Stimulated activated memory B cell treated with anti-CD40 and anti-IgM and Interleukin-4, amounts not matched to agents 10 μg/mL and 1 μg/mL and 100 μg/mL, for 72 hours (primary cell): ENCODE measurements around the gene STKLD1.
A peak's percentile ranks its signal among the peaks of the same experiment; 100 is the strongest.
"Not testable (repeated sequence)": the region's sequence is repeated elsewhere in the genome, so short reads cannot be mapped to it uniquely, and the experiment has no call there.

Experiments
- ATAC-seq: fragments of 150-1000 bp; cut with Tn5 transposase; 2 replicates; pipeline ENCODE4 v1.10.0; 2021
- H3K27ac Mint-ChIP-seq: one replicate; pipeline ENCODE4 v1.8.0; 2022; ENCODE audit warnings: mild to moderate bottlenecking, mixed read lengths
- H3K27me3 Mint-ChIP-seq: one replicate; pipeline ENCODE4 v1.8.0; 2022; ENCODE audit warnings: mixed read lengths
- H3K36me3 Mint-ChIP-seq: one replicate; pipeline ENCODE4 v1.8.0; 2022; ENCODE audit warnings: mixed read lengths
- H3K4me1 Mint-ChIP-seq: one replicate; pipeline ENCODE4 v1.8.0; 2022; ENCODE audit warnings: mixed read lengths
- H3K4me3 Mint-ChIP-seq: one replicate; pipeline ENCODE4 v1.8.0; 2022; ENCODE audit warnings: mild to moderate bottlenecking, moderate library complexity, mixed read lengths
- H3K9me3 Mint-ChIP-seq: one replicate; pipeline ENCODE4 v1.8.0; 2022; ENCODE audit warnings: mixed read lengths

The STKLD1 gene

DNA sequence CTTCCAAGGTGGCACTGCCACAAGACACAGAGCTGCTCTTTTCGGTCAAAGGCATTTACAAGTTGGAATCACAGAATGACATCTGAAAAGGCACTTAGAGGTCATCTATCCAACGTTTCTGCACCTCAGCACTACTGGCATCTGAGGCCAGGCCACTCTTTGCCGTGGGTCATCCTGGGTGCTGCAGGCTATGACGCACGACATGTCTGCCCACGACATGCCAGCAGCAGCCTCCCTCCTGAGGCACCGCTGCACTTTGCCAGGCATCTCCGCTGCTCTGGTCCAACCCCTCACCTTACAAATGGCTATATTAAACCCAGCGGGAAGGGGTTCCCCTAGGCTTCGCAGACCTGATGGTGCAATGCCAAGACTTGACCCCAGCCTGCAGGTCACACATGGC, 8.4 kb upstream of the STKLD1 start:
- Mint-ChIP-seq H3K4me3 (no peak overlapping the region), H3K36me3 (peaks cover 60% of the 10 kb centered on the region), H3K4me1 (peaks cover 47% of the 10 kb centered on the region), H3K27ac (no peak overlapping the region), H3K9me3 (no peaks in the 10 kb centered on the region), H3K27me3 (no peaks in the 10 kb centered on the region)
- no peak for ATAC-seq

DNA sequence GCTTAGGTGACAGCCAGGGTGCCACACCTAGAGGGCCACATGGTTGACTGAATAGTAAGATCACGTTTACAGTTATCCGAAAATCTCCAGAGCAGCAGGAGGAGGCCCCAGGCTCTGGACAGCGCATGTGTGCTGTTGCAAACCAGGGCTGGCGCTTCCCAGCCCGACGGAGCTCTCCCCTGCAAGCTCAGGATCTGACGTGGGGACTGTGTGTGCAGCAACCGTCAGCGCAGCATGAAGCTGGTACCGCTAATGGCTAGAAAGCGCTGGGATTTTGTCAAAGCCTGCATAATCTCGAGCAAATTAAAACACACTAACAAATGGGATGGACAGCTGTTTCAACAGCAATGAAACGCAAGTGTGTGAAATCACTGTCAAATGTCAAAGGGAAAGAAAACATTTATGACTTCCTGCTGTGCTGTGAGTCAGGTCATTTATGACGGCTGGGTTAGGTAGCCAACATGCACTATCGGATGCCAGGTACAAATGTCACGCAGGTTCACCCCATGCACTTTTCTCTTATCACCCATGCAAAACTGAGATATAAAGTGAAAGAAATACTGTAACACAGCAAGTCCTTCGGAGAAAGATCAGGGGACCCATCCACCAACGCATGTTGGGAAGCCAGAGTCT, 7.8 kb upstream of the STKLD1 start:
- Mint-ChIP-seq H3K27ac (peak overlapping the region; percentile 59), H3K27me3 (no peaks in the 10 kb centered on the region), H3K4me1 (peaks cover 53% of the 10 kb centered on the region), H3K9me3 (no peaks in the 10 kb centered on the region), H3K36me3 (peaks cover 54% of the 10 kb centered on the region), H3K4me3 (no peak overlapping the region)
- no peak for ATAC-seq

DNA sequence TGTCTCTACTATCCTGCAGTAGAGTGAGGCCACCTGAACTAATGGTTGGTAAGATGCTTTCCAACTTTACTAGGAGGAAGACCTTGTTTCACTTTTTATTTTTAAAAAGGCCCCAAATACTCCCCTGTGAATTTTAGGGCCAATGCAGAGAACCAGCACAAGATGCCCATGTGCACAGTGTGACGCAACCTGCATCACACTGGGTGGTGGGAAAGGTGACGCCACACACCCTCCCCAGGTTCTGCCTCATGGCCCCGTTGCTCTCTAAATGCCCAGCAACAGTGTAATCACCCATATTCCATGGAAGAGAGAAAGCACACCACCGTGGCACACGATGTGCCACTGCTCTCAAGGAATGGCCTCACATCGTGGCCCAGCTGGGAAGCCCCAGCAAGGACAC, 6.7 kb upstream of the STKLD1 start:
- peak overlapping the region; percentile 59 for H3K27ac Mint-ChIP-seq
- H3K4me1 Mint-ChIP-seq: peaks cover 61% of the 10 kb centered on the region
- peaks cover 43% of the 10 kb centered on the region for H3K36me3 Mint-ChIP-seq
- no peaks in the 10 kb centered on the region for H3K9me3 Mint-ChIP-seq
- no peak overlapping the region for H3K4me3 Mint-ChIP-seq
- no peak for ATAC-seq
- H3K27me3 Mint-ChIP-seq: no peaks in the 10 kb centered on the region

DNA sequence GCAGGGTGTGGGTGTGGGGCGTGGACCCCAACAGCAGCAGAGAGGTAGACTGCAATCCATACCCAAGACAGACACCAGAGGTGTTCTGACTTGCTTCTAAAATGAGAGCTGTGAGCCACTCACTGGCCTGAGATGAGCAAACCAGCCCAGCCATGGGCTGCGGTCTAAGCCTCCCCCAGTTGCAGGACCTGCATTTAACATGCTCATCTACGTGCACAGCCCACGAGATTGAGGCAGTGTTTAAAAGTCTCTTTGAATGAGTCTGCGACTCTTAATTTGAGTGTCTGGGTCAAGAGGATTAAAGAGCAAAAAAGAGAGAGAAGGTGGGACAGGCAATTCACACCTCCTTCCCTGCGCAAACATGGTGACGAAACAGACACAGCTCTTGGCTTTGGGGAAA, 6.2 kb upstream of the STKLD1 start:
- H3K36me3 Mint-ChIP-seq: peaks cover 42% of the 10 kb centered on the region
- H3K4me1 Mint-ChIP-seq: peaks cover 66% of the 10 kb centered on the region

DNA sequence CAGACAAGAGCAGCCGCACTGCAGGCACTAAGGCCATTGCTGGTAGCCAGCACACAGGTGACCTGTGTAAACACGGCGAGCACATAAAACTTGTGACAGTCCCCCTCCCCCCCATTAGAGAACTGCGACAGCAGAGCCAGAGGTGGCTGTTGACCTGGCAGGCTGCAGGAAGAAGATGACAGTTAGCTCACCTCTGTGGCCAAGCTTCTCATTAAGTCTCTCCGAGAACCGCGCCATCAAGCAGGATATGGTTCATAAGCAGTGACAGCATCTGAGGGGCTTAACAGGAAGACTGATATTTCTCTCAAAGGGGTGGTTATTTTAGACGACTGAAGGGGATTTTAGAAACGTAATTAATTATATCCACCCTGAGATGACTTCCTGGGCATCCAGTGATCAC, 5.5 kb upstream of the STKLD1 start:
- Mint-ChIP-seq H3K4me1 (peaks cover 70% of the 10 kb centered on the region), H3K27me3 (no peaks in the 10 kb centered on the region), H3K36me3 (peaks cover 34% of the 10 kb centered on the region), H3K27ac (peak overlapping the region; percentile 59), H3K9me3 (no peaks in the 10 kb centered on the region), H3K4me3 (peak overlapping the region; percentile 42)
- ATAC-seq: no peak

More for the DNA sequence above, 6.2 kb upstream of the STKLD1 start:
- peak overlapping the region; percentile 59 for H3K27ac Mint-ChIP-seq
- H3K27me3 Mint-ChIP-seq: no peaks in the 10 kb centered on the region
- ATAC-seq: no peak
- H3K9me3 Mint-ChIP-seq: no peaks in the 10 kb centered on the region
- H3K4me3 Mint-ChIP-seq: no peak overlapping the region

DNA sequence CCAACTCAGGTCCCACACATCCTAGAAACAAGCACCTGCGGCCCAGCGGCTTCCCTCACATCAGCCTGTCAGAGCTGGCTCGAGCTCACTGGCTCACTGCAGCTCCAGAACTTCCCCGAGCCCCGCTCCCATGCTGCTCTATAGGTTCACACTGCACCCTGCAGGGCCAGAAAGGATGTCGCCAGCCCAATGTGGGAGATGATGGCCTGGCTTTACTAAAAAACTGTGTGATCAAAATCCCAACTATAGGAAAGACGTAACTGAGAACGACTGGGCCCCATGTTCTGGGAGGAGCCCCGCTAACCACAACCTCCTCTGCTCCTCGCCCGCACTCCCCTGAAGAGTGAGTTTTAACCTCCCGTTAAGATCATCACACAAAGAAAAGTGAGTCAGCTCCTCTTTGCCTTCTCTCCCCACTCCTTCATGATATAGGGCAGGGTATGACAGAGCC, 4.9 kb upstream of the STKLD1 start:
- Mint-ChIP-seq H3K9me3 (no peaks in the 10 kb centered on the region), H3K27ac (peak overlapping the region; percentile 59), H3K36me3 (peaks cover 28% of the 10 kb centered on the region), H3K4me3 (peak overlapping the region; percentile 42), H3K4me1 (peaks cover 70% of the 10 kb centered on the region), H3K27me3 (no peaks in the 10 kb centered on the region)
- no peak for ATAC-seq

DNA sequence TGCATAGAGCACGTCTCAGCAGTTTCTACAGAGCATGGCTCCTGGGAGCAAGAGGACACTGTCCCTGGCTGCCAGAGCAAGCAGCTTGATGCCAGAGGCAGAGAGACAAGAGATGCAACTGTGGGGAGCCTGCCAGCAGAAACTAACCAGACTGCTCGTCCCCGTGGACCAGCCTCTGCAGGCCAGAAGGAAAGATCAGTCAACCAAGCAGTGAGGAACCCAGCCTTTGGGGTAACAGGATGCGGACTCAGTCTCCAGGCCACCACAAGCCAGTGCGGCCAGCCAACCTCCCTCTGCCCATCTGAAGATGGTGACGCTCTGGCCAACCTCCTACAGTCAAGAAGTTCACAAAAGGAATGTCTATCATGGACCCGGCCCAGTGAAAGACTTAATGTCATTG, 4.0 kb upstream of the STKLD1 start:
- no peak for ATAC-seq
- Mint-ChIP-seq H3K4me1 (peaks cover 70% of the 10 kb centered on the region), H3K27me3 (no peaks in the 10 kb centered on the region), H3K9me3 (no peaks in the 10 kb centered on the region), H3K4me3 (no peak overlapping the region), H3K36me3 (peaks cover 26% of the 10 kb centered on the region), H3K27ac (peak overlapping the region; percentile 59)

DNA sequence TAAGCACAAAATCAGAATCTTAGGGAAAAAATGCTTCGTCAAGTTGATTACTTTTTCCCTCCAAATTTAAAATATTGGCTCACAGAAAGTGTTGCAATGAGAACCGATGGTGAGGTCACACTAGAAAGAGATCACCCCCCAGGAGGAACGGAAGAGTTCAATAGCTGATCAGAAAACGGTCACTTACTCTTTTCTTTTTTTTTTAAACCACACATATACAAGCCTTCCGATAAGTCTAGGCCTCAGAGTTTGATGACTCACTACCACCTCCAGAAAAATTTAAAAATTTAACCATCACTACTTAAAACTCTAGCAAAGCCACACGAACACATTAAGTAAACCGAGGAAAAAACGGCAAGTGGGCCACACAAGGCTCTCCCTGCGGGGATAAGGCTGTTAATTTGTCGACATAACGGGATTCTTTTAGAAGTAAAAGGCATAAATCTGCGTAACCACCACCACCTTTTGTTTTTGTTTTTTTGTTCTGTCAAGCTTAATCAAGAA, 1.5 kb upstream of the STKLD1 start:
- Mint-ChIP-seq H3K27ac (peak overlapping the region; percentile 82), H3K27me3 (no peaks in the 10 kb centered on the region), H3K4me1 (peaks cover 54% of the 10 kb centered on the region), H3K9me3 (no peaks in the 10 kb centered on the region), H3K36me3 (peaks cover 13% of the 10 kb centered on the region), H3K4me3 (peak overlapping the region; percentile 87)
- ATAC-seq: no peak

DNA sequence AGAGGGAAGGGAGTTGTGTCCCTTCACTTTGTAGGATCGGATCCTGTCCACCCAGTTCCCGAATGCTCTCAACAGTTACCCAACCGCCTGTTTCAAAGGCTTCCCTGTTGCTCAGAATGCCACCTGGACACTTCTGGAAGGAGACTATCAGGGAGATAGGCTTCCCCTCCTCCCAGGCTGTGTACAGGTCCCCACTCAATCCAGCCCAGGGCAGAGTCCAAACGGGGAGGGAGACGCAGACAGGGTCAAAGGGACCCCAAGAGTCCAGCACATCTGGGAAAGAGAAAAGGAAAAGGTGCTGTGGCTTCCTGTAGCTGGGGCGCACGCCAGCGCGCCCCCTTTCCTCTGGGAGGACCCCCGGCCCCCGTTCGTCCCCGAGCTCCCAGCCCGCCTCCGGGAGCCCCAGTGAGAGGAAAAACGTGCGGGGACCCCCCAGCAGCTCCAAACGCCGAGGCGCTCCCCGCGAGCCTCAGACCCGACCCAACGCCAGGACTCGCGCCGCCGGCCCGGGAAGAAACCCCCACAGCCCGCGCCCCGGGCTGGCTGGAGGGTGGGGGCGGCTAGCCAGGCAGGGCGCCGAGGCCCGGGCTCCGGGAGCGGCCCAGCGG, 946 bp upstream of the STKLD1 start:
- Mint-ChIP-seq H3K27me3 (no peaks in the 10 kb centered on the region), H3K4me1 (peaks cover 49% of the 10 kb centered on the region), H3K9me3 (no peaks in the 10 kb centered on the region), H3K27ac (peak overlapping the region; percentile 82), H3K4me3 (peak overlapping the region; percentile 87), H3K36me3 (peaks cover 8% of the 10 kb centered on the region)
- ATAC-seq: peak; percentile 1

DNA sequence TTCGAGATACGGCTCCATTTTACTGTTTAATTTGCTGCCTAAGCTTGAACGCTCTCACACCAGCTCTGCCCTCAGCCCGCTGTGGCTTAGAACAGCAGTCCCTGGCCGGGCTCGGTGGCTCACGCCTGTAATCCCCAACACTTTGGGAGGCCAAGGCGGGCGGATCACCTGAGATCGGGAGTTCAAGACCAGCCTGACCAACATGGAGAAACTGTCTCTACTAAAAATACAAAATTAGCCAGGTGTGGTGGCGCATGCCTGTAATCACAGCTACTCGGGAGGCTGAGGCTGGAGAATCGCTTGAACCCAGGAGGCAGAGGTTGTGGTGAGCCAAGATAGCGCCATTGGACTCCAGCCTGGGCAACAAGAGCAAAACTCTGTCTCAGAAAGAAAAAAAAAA, 1.1 kb downstream of the STKLD1 start:
- H3K27me3 Mint-ChIP-seq, H3K36me3 Mint-ChIP-seq, H3K9me3 Mint-ChIP-seq, H3K27ac Mint-ChIP-seq, ATAC-seq: not testable (repeated sequence)
- H3K4me3 Mint-ChIP-seq: peak overlapping the region; percentile 55
- peaks cover 28% of the 10 kb centered on the region for H3K4me1 Mint-ChIP-seq

DNA sequence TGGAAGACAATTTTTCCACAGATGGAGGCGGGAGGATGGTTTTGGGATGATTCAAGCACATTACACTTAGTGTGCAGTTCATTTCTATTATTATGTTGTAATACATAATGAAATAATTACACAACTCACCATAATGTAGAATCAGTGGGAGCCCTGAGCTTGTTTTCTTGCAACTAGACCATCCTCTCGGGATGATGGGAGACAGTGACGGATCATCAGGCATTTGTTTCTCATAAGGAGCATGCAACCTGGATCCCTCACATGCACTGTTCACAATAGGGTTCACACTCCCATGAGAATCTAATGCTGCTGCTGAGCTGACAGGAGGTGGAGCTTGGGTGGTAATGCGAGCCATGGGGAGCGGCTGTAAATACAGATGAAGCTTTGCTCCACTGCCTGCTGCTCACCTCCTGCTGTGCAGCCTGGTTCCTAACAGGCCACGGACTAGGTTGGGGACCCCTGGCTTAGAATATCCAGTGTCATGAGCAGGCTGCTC, 1.6 kb downstream of the STKLD1 start:
- no peaks in the 10 kb centered on the region for H3K27me3 Mint-ChIP-seq
- H3K36me3 Mint-ChIP-seq: no peaks in the 10 kb centered on the region
- peaks cover 23% of the 10 kb centered on the region for H3K4me1 Mint-ChIP-seq
- H3K27ac Mint-ChIP-seq: no peak overlapping the region
- ATAC-seq: no peak
- no peaks in the 10 kb centered on the region for H3K9me3 Mint-ChIP-seq
- no peak overlapping the region for H3K4me3 Mint-ChIP-seq

DNA sequence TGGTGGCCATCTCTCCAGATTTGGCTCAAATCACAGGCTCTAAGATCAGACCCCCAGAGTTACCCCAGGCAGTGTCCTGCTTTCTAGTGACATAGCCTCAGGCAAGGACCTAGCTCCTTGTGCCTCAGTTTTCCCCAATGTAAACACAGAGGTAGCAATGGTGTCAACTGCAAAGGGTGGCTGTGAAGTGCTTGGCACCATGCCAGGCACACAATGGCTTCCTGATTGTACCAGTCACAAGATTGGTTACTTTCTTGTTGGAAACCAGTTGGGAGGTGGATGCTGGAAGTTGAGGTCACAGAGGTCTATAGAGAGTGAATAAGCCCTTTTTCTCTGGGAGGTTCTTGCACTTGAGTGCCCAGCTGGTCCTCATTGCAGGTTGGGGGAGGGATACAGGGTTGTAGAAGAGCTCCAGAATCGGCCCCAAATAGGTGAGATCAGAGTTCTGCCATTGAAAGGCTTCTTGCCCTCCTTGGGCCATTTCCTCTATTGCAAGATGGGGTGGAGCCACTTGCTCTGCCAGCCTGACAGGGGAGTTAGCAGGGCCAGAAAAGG, 2.3 kb downstream of the STKLD1 start:
- no peaks in the 10 kb centered on the region for H3K27me3 Mint-ChIP-seq
- peaks cover 16% of the 10 kb centered on the region for H3K4me1 Mint-ChIP-seq
- H3K36me3 Mint-ChIP-seq: no peaks in the 10 kb centered on the region
- H3K27ac Mint-ChIP-seq: no peak overlapping the region
- no peaks in the 10 kb centered on the region for H3K9me3 Mint-ChIP-seq
- H3K4me3 Mint-ChIP-seq: no peak overlapping the region
- no peak for ATAC-seq

DNA sequence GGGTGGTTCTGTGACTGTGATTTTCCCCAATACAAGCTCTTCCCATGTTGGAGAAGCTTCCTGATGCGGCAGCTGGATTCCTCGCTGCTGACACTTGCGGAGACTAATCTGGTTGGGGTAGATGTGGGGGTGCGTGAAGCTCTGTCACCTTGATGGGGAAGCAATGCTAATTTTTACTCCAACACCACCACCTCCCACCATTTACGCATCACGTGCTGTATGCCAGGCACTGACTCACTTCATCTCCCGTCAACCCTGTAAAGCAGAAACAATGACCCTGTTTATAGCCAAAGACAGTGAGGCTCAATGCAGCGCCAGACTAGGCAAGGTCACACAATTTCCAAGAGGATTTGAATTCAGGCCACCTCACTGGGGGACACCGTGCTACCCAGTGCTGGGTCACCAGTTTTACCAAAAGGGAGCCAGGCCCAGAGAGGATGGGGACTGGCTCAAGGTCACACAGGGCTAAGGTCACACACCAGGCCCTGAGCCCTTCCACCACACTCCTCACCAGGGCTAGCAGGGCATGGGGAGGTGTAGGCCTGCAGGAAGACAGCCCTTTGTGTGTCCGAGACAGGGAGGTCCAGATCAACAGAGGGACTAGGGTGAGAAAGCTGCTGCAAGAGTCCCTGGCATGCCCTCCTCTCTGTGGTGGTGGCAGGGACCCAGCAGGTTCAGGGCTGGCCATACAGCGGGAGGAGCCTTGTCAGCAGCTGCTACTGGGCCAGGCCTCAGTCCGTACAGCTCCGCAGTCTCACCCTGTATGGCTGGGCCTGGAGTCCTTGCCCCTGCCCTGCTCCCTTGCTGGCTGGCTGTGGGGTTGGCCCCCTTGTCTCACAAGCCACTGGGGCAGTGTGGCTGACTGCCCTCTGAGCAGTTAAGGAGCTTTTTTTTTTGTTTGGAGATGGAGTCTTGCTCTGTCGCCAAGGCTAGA, 3.3 kb downstream of the STKLD1 start:
- Mint-ChIP-seq H3K27ac (no peak overlapping the region), H3K36me3 (no peaks in the 10 kb centered on the region), H3K9me3 (no peaks in the 10 kb centered on the region), H3K4me1 (peaks cover 9% of the 10 kb centered on the region), H3K27me3 (no peaks in the 10 kb centered on the region), H3K4me3 (no peak overlapping the region)
- ATAC-seq: no peak

DNA sequence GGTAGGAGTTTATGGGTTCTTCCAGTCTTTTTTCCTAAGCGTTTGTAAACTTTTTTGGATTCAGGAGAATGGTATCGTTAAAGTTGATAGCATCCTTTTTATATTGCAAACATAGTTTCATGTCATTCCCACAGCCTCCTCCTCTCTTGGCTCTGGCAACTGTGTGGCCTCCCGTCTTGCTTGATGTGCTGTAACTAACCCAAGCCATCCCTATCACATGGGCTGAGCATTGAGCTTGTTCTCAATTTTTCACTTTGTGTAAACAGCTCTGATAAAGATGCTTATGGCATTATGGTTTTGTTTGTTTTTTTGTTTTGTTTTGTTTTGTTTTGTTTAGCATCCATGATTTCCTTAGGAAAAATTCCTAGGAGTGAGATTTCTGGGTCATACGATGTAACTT, 4.6 kb downstream of the STKLD1 start:
- no peaks in the 10 kb centered on the region for H3K9me3 Mint-ChIP-seq

More for the DNA sequence above, 4.6 kb downstream of the STKLD1 start:
- H3K36me3 Mint-ChIP-seq: no peaks in the 10 kb centered on the region
- no peaks in the 10 kb centered on the region for H3K4me1 Mint-ChIP-seq
- no peak overlapping the region for H3K27ac Mint-ChIP-seq
- no peak overlapping the region for H3K4me3 Mint-ChIP-seq
- no peaks in the 10 kb centered on the region for H3K27me3 Mint-ChIP-seq
- no peak for ATAC-seq
